Type B pancreatic cell (in vitro differentiated cells): ENCODE results near the gene SLC5A7. TPM values are rescaled to one million over a fixed set of nuclear protein-coding genes. Genes with fewer than 3 reads are reported as not detected.
A peak's percentile ranks its signal among the peaks of the same experiment; 100 is the strongest.

ENCODE experiments used
- DNase-seq: peaks from one replicate; pipeline ENCODE4 v3.0.0; 2021; ENCODE audit warnings: mixed read lengths; ENCODE audit not compliant: unreplicated experiment; ENCODE audit errors: extremely low spot score
- H3K27ac Mint-ChIP-seq: 2 replicates; pipeline ENCODE4 v1.8.0; 2021; ENCODE audit warnings: mild to moderate bottlenecking, mixed read lengths
- H3K27me3 Mint-ChIP-seq: 2 replicates; pipeline ENCODE4 v1.8.0; 2021; ENCODE audit warnings: mixed read lengths
- H3K36me3 Mint-ChIP-seq: 2 replicates; pipeline ENCODE4 v1.8.0; 2021; ENCODE audit warnings: mixed read lengths
- H3K4me1 Mint-ChIP-seq: one replicate; pipeline ENCODE4 v1.8.0; 2021; ENCODE audit warnings: mixed read lengths; ENCODE audit not compliant: unreplicated experiment
- H3K4me3 Mint-ChIP-seq: 2 replicates; pipeline ENCODE4 v1.8.0; 2021; ENCODE audit warnings: mild to moderate bottlenecking, mixed read lengths
- H3K9me3 Mint-ChIP-seq: 2 replicates; pipeline ENCODE4 v1.8.0; 2021; ENCODE audit warnings: mixed read lengths
- total RNA-seq: library from RNA; stranded (reverse); gene quantifications from 2 replicates; pipeline ENCODE4 v1.2.1, GENCODE V29; 2021; ENCODE audit warnings: low replicate concordance
- TF ChIP-seq, protein P1 (sequence below): fragments of 200-600 bp; sonication (generic); conservative IDR thresholded peaks from 2 replicates; pipeline ENCODE4 v1.5.0; 2021; ENCODE audit warnings: antibody characterized with exemption, mild to moderate bottlenecking

Gene SLC5A7
- total RNA-seq, 1 donor from 2014 or later, result 2.2 TPM

DNA sequence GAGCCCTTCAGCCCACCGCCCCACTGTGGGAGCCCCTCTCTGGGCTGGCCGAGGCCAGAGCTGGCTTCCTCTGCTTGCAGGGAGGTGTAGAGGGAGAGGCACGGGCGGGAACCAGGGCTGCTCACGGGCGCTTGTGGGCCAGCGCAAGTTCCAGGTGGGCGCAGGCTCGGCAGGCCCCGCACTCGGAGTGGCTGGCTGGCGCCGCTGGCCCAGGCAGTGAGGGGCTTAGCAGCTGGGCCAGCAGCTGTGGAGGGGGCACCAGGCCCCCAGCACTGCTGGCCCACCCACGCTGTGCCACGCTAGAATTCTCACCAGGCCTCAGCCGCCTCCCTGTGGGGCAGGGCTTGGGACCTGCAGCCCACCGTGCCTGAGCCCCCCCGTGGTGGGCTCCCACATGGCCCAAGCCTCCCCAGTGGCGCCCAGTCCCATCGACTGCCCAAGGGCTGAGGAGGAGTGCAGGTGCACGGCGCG is 45.2 kb downstream of the SLC5A7 start:
- Mint-ChIP-seq H3K9me3 (peaks cover 11% of the 10 kb centered on the region), H3K4me1 (peaks cover 14% of the 10 kb centered on the region), H3K27ac (no peak overlapping the region), H3K36me3 (no peaks in the 10 kb centered on the region), H3K4me3 (no peak overlapping the region), H3K27me3 (peaks cover 3% of the 10 kb centered on the region)
- TF ChIP-seq, protein P1, sequence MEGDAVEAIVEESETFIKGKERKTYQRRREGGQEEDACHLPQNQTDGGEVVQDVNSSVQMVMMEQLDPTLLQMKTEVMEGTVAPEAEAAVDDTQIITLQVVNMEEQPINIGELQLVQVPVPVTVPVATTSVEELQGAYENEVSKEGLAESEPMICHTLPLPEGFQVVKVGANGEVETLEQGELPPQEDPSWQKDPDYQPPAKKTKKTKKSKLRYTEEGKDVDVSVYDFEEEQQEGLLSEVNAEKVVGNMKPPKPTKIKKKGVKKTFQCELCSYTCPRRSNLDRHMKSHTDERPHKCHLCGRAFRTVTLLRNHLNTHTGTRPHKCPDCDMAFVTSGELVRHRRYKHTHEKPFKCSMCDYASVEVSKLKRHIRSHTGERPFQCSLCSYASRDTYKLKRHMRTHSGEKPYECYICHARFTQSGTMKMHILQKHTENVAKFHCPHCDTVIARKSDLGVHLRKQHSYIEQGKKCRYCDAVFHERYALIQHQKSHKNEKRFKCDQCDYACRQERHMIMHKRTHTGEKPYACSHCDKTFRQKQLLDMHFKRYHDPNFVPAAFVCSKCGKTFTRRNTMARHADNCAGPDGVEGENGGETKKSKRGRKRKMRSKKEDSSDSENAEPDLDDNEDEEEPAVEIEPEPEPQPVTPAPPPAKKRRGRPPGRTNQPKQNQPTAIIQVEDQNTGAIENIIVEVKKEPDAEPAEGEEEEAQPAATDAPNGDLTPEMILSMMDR, result no peak
- no peak for DNase-seq

DNA sequence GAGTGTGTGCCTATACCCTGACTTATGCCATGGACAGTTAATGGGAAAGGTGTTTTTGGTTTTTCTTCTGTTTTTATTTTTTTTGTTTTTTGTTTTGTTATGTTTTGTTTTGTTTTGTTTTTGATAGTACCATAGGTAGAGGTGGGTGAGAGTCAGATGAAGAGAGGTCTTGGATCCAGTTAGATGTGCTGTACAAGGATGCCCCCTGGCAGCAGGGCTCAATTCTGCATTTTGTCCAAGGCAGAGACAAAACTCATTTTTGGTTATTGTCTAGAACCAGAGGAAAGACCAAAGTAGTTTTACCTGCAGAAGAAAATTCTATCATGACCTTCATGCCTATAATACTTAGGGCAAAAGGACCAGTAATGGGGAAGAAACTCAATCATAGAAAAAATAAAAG is 48.5 kb downstream of the SLC5A7 start:
- Mint-ChIP-seq H3K27ac (no peak overlapping the region), H3K36me3 (no peaks in the 10 kb centered on the region), H3K27me3 (peaks cover 3% of the 10 kb centered on the region), H3K4me1 (peaks cover 5% of the 10 kb centered on the region), H3K4me3 (no peak overlapping the region), H3K9me3 (peaks cover 11% of the 10 kb centered on the region)
- TF ChIP-seq, protein P1, result peak; percentile 28
- no peak for DNase-seq

DNA sequence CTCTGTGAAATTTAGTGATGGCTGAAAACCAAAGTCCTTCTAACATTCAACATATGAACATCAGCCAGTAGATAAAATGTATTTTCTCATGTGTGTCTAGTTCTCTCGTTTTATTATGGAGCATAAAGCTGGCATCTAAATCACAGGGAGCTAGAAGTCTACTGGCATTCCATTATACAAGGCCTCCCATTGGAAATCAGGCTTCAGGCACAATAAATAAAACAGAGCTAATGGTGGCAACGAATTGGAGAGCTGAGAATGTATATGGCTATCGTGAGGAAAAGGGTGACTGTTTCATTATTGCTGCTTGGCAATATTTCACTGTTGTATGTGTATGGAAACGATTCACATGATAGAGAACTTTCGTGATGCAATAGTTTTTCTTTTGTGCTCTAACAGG is 62.4 kb downstream of the SLC5A7 start:
- TF ChIP-seq, protein P1, result no peak
- no peak for DNase-seq
- no peak overlapping the region for H3K27ac Mint-ChIP-seq
- H3K27me3 Mint-ChIP-seq, result no peaks in the 10 kb centered on the region
- no peak overlapping the region for H3K4me3 Mint-ChIP-seq
- H3K4me1 Mint-ChIP-seq, result no peaks in the 10 kb centered on the region
- no peaks in the 10 kb centered on the region for H3K36me3 Mint-ChIP-seq
- H3K9me3 Mint-ChIP-seq, result no peaks in the 10 kb centered on the region

DNA sequence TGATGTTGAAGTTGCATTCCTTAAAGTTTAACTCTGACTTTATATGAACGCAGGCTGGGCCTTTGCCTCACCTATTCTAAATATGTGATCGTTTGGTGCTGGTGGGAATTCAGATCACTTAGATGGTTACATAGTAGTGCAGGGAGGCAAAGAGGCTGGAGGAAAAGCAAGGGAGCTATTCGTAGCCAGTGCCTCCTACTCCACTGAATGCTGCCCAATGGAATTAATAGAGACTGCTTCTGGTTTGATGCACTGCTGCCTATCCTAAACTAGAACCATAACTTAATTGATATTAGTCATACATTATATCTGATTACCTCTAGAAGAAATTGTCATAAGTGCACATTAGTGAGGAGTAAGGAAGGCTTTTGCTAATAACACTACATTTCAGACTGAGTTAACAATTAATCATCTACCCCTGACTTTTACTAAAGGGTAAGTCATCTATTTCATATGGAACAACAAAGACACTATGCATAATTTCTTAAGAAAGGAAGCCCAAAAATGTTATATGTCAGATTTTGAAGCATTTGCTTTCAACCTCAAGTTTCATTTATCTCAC is 72.3 kb downstream of the SLC5A7 start:
- TF ChIP-seq, protein P1, result no peak
- DNase-seq, result no peak
- H3K36me3 Mint-ChIP-seq, result no peaks in the 10 kb centered on the region
- H3K4me1 Mint-ChIP-seq, result peaks cover 9% of the 10 kb centered on the region
- no peak overlapping the region for H3K27ac Mint-ChIP-seq
- H3K4me3 Mint-ChIP-seq, result no peak overlapping the region
- H3K27me3 Mint-ChIP-seq, result peaks cover 3% of the 10 kb centered on the region
- no peaks in the 10 kb centered on the region for H3K9me3 Mint-ChIP-seq

DNA sequence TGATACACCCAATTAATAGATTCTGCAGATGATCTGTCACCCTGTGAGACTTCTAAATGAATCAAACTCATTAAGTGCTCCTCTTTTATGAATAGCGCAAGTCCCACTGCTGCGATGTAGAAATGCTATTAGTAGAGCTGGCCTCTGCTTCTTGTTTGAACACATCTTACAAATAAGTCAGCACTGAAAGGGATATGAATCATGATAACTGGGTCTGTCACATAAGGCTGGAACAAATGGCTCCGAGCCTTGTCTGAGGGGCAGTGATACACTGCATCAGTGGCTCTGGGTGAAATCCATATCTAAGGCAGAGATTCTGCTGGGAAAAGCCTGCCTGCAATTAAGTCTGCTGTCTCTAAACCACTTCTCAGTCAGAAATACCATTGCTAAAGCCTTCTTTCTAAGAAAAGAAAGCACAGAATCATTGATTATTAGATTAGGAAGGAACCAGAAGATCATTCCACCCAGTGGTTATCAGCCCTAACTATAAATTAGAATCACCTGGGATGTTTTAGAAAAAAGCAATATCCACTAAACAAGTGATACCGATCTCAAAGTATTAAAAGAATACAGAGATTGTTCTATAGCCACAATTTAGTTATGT is 75.2 kb downstream of the SLC5A7 start:
- no peaks in the 10 kb centered on the region for H3K36me3 Mint-ChIP-seq
- H3K4me1 Mint-ChIP-seq, result peaks cover 9% of the 10 kb centered on the region
- TF ChIP-seq, protein P1, result no peak
- DNase-seq, result no peak
- H3K4me3 Mint-ChIP-seq, result no peak overlapping the region
- no peak overlapping the region for H3K27ac Mint-ChIP-seq
- no peaks in the 10 kb centered on the region for H3K27me3 Mint-ChIP-seq
- no peaks in the 10 kb centered on the region for H3K9me3 Mint-ChIP-seq

Other genes starting within 250 kb of the SLC5A7 start
- not detected in 2 replicates for gene RGPD4, start 159.6 kb upstream of the SLC5A7 start, total RNA-seq